HEK293 (cell line): Measurements from ENCODE around the gene PSAP.

Source experiments
- HIC1 ChIP-seq: fragments of 450-650 bp; formaldehyde crosslinking; IDR thresholded peaks from 2 replicates; pipeline ENCODE4 v1.5.1; 2016; ENCODE audit warnings: missing biosample characterization, missing genetic modification characterization
- HOXA7 ChIP-seq: sonication (generic); formaldehyde crosslinking; IDR thresholded peaks from 2 replicates; pipeline ENCODE4 v1.8.1; 2022; ENCODE audit warnings: missing genetic modification reagents, borderline replicate concordance
- HOXC10 ChIP-seq: sonication (generic); formaldehyde crosslinking; IDR thresholded peaks from 2 replicates; pipeline ENCODE4 v1.8.1; 2023; ENCODE audit warnings: mild to moderate bottlenecking, missing genetic modification reagents
- KLF7 ChIP-seq: fragments of 450-650 bp; formaldehyde crosslinking; IDR thresholded peaks from 2 replicates; pipeline ENCODE4 v1.5.1; 2016; ENCODE audit warnings: missing biosample characterization, missing genetic modification characterization, borderline replicate concordance
- MZF1 ChIP-seq: fragments of 450-650 bp; formaldehyde crosslinking; IDR thresholded peaks from 2 replicates; pipeline ENCODE4 v1.5.1; 2017; ENCODE audit warnings: missing biosample characterization, missing genetic modification characterization, borderline replicate concordance
- SCRT1 ChIP-seq: fragments of 450-650 bp; formaldehyde crosslinking; IDR thresholded peaks from 2 replicates; pipeline ENCODE4 v1.5.1; 2016; ENCODE audit warnings: missing biosample characterization, missing genetic modification characterization, borderline replicate concordance
- SP2 ChIP-seq: fragments of 450-650 bp; formaldehyde crosslinking; IDR thresholded peaks from 2 replicates; pipeline ENCODE4 v1.5.1; 2016; ENCODE audit warnings: missing biosample characterization, missing genetic modification characterization
- SP3 ChIP-seq: fragments of 450-650 bp; formaldehyde crosslinking; IDR thresholded peaks from 2 replicates; pipeline ENCODE4 v1.5.1; 2016; ENCODE audit warnings: missing biosample characterization, missing genetic modification characterization
- ZBTB10 ChIP-seq: fragments of 450-650 bp; formaldehyde crosslinking; IDR thresholded peaks from 2 replicates; pipeline ENCODE4 v1.5.1; 2016; ENCODE audit warnings: missing biosample characterization, missing genetic modification characterization
- ZBTB48 ChIP-seq: fragments of 450-650 bp; formaldehyde crosslinking; IDR thresholded peaks from 2 replicates; pipeline ENCODE4 v1.5.1; 2016; ENCODE audit warnings: missing biosample characterization, missing genetic modification characterization
- ZBTB6 ChIP-seq: fragments of 450-650 bp; formaldehyde crosslinking; IDR thresholded peaks from 2 replicates; pipeline ENCODE4 v1.5.1; 2017; ENCODE audit warnings: missing biosample characterization, missing genetic modification characterization
- ZEB2 ChIP-seq: fragments of 450-650 bp; formaldehyde crosslinking; IDR thresholded peaks from 2 replicates; pipeline ENCODE4 v1.5.1; 2016; ENCODE audit warnings: missing biosample characterization, missing genetic modification characterization
- ZNF121 ChIP-seq: fragments of 450-650 bp; formaldehyde crosslinking; IDR thresholded peaks from 2 replicates; pipeline ENCODE4 v1.5.1; 2016; ENCODE audit warnings: missing biosample characterization, missing genetic modification characterization
- ZNF155 ChIP-seq: fragments of 450-650 bp; formaldehyde crosslinking; IDR thresholded peaks from 2 replicates; pipeline ENCODE4 v1.5.1; 2016; ENCODE audit warnings: missing biosample characterization, missing genetic modification characterization
- ZNF16 ChIP-seq: fragments of 450-650 bp; formaldehyde crosslinking; IDR thresholded peaks from 2 replicates; pipeline ENCODE4 v1.5.1; 2016; ENCODE audit warnings: low read depth, missing biosample characterization, missing genetic modification characterization
- ZNF214 ChIP-seq: fragments of 450-650 bp; formaldehyde crosslinking; IDR thresholded peaks from 2 replicates; pipeline ENCODE4 v1.5.1; 2017; ENCODE audit warnings: missing biosample characterization, mild to moderate bottlenecking, missing genetic modification characterization, borderline replicate concordance
- ZNF266 ChIP-seq: fragments of 450-650 bp; formaldehyde crosslinking; IDR thresholded peaks from 2 replicates; pipeline ENCODE4 v1.5.1; 2016; ENCODE audit warnings: missing biosample characterization, missing genetic modification characterization, low read depth
- ZNF335 ChIP-seq: fragments of 450-650 bp; formaldehyde crosslinking; conservative IDR thresholded peaks from 2 replicates; pipeline ENCODE4 v1.5.1; 2016; ENCODE audit warnings: missing biosample characterization, missing genetic modification characterization
- ZNF366 ChIP-seq: fragments of 450-650 bp; formaldehyde crosslinking; conservative IDR thresholded peaks from 2 replicates; pipeline ENCODE4 v1.5.1; 2016; ENCODE audit warnings: missing biosample characterization, missing genetic modification characterization
- ZNF473 ChIP-seq: fragments of 450-650 bp; formaldehyde crosslinking; IDR thresholded peaks from 2 replicates; pipeline ENCODE4 v1.5.1; 2017; ENCODE audit warnings: missing biosample characterization, missing genetic modification characterization
- ZNF518A ChIP-seq: fragments of 450-650 bp; formaldehyde crosslinking; conservative IDR thresholded peaks from 2 replicates; pipeline ENCODE4 v1.5.1; 2016; ENCODE audit warnings: low read depth, missing biosample characterization, missing genetic modification characterization
- ZNF585B ChIP-seq: fragments of 450-650 bp; formaldehyde crosslinking; IDR thresholded peaks from 2 replicates; pipeline ENCODE4 v1.5.1; 2016; ENCODE audit warnings: missing biosample characterization, missing genetic modification characterization
- ZNF777 ChIP-seq: fragments of 450-650 bp; formaldehyde crosslinking; IDR thresholded peaks from 2 replicates; pipeline ENCODE4 v1.5.1; 2017; ENCODE audit warnings: missing biosample characterization, missing genetic modification characterization, borderline replicate concordance
- ZSCAN30 ChIP-seq: fragments of 450-650 bp; IDR thresholded peaks from 2 replicates; pipeline ENCODE4 v1.5.1; 2018; ENCODE audit warnings: missing biosample characterization, mild to moderate bottlenecking, missing genetic modification characterization, moderate library complexity
- ZSCAN4 ChIP-seq: fragments of 450-650 bp; formaldehyde crosslinking; IDR thresholded peaks from 2 replicates; pipeline ENCODE4 v1.5.1; 2017; ENCODE audit warnings: missing biosample characterization, missing genetic modification characterization

The PSAP gene

GRCh38 chr10:71860243-71861029 lies 9.4 kb upstream of the PSAP start (continued):
- TF ChIP-seq ZNF518A (tag by site-specific recombination) (peak; percentile 44; the same call in 1 of the 2 replicates), ZNF335 (tag by site-specific recombination) (peak; percentile 97), HIC1 (tag by site-specific recombination) (peak; percentile 90), ZNF155 (tag by site-specific recombination) (no peak), ZNF16 (tag by site-specific recombination) (no peak), KLF7 (tag by site-specific recombination) (no peak), SCRT1 (no peak), MZF1 (0 out of 2 replicates have a peak, but pooled peaks have one; percentile 32), ZNF121 (no peak), HOXC10 (no peak), HOXA7 (CRISPR knock-in tag) (no peak), ZNF585B (tag by site-specific recombination) (no peak), SP2 (peak; percentile 27; the same call in 1 of the 2 replicates), SP3 (0 out of 2 replicates have a peak, but pooled peaks have one; percentile 30), ZNF366 (tag by site-specific recombination) (peak; percentile 75; the same call in 1 of the 2 replicates), ZNF777 (tag by site-specific recombination) (no peak), ZEB2 (peak; percentile 97), ZNF473 (tag by site-specific recombination) (no peak), ZNF214 (tag by site-specific recombination) (no peak), ZBTB48 (tag by site-specific recombination) (0 out of 2 replicates have a peak, but pooled peaks have one; percentile 50), ZBTB6 (tag by site-specific recombination) (peak; percentile 75), ZNF266 (tag by site-specific recombination) (no peak), ZSCAN30 (tag by site-specific recombination) (peak; percentile 70; the same call in 1 of the 2 replicates), ZSCAN4 (tag by site-specific recombination) (peak; percentile 55; the same call in 1 of the 2 replicates), ZBTB10 (tag by site-specific recombination) (0 out of 2 replicates have a peak, but pooled peaks have one; percentile 37)
